DMS153 treated with DMSO at 0.1 percent for 48 hours (cell line): ENCODE results near the gene SPATA31A1.
"Not testable (repeated sequence)": the region's sequence is repeated elsewhere in the genome, so short reads cannot be mapped to it uniquely, and the experiment has no call there.

Experiments used
- DNase-seq: peaks from one replicate; lab custom pipeline; 2025; ENCODE audit not compliant: unreplicated experiment; lab: John Stamatoyannopoulos, UW

SPATA31A1 gene

GRCh38 chr9:39355369-39355768, at the start of gene SPATA31A1:
TSS of gene SPATA31A1 (plus strand) at chr9:39355669. CDS start at chr9:39355731, 62 bp downstream.
- DNase-seq: not testable (repeated sequence)

GRCh38 chr9:39407261-39408204, 52.1 kb downstream of the SPATA31A1 start:
- DNase-seq: not testable (repeated sequence)

DNA sequence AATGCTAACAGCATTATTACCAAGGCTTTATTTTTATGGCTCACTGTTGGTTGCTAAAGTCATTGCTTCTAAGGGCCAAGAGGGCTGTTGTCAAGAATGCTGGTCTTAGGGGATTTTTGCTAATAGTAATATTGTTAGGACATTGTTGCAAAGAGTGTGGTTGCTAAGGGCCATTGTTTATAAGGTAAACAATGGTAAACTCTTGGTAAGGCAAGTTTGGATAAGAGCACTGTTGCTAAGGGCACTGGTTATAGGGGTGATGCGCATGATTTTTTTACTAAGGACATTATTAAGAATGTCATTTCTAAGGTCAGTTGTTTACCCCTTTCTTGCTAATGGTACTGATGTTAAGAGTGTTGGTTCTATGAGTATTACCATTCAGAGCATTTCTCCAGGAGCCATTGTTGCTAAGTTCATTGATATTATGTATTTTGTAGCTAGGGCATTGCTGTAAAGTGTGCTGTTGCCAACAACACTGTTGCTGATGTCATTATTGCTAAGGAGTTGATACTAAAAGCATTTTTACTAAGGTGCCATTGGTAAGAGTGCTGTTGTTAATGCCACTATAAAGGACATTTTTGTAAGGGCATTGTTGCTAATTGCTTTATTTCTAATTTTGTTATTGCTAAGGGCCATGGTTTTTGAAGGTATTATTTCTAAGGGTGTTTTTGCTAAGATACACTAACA, 55.9 kb downstream of the SPATA31A1 start:
- not testable (repeated sequence) for DNase-seq
